NCI-H2107 treated with DMSO at 0.1 percent for 48 hours (cell line): ENCODE data around the gene YPEL2.
"Not testable (repeated sequence)": the region's sequence is repeated elsewhere in the genome, so short reads cannot be mapped to it uniquely, and the experiment has no call there.

ENCODE experiments used
- DNase-seq: peaks from one replicate; lab custom pipeline; 2025; ENCODE audit not compliant: unreplicated experiment; lab: John Stamatoyannopoulos, UW

YPEL2 gene

GRCh38 chr17:59402760-59403159, 71.3 kb downstream of the YPEL2 start:
- no peak for DNase-seq

DNA sequence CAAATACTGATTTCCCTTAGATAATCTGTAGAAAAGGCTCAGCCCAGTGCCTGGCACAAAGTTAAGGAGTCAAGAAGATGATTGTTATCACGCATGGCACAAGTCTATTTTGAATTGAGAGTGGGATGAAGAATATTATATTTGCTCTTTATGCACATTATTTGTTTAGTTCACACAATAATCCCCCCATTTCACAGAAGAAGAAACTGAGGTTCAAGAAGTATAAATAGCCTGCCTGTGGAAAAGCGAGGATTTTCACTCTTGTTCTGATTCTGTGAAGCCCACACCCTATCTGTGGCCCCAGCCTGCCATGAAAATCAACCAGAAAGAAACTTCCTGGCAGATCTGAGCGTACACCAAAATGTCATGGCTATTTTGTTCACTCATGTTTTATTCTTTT, 73.0 kb downstream of the YPEL2 start:
- no peak for DNase-seq

DNA sequence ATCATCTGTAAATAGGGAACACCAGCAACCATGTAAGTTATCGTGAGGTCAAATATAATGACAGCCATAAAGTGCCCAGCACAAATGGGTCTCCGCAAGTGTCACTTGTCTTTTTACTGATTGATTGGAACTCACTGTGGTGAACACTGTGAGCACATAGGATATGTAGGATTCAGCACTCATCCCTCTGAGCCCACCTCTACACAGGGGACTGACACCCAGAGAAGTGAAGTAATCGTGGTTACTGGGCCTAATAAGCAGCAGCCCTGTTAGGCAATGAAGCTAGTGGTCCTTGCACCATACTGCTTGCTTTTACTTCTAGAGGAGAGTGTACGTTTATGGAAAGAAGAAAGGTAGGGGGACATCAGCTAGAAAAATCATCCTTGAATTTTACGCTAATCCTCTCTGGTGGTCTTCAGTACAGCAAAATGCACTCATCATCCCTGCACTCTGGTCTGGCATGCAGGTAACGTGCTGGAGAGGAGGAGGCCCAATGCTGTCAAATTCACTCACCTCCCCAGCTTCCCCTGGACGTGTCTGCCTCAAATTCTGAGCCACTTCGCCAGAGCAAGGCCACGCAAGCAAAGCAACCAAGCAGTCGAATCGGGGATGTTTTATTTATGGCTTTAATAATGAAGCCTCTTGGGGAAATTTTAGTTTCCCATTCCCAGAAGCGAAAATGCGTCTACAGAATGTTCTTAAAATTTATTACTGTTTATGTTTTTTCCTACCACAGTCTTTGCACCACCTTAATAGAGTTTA, 74.7 kb downstream of the YPEL2 start:
- no peak for DNase-seq

- DNase-seq: peak; percentile 85
Observed at GRCh38 chr17:59406808-59407381, 75.4 kb downstream of the YPEL2 start.

- no peak for DNase-seq
Observed at GRCh38 chr17:59409336-59410048, 78.0 kb downstream of the YPEL2 start.

- no peak for DNase-seq
Observed at GRCh38 chr17:59410049-59410437, 78.6 kb downstream of the YPEL2 start.

DNA sequence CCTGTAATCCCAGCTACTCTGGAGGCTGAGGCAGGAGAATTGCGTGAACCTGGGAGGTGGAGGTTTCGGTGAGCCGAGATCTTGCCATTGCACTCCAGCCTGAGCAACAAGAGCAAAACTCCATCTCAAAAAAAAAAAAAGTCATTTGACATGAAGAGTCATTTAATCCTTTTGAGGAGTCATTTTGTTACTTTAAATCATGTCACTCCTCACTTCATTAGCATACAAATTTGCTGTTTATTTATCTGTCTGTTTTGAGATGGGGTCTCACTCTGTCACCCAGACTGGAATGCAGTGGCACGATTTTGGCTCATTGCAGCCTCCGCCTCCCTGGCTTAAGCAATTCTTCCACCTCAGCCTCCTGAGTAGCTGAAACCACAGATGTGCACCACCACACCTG, 81.0 kb downstream of the YPEL2 start:
- not testable (repeated sequence) for DNase-seq

DNA sequence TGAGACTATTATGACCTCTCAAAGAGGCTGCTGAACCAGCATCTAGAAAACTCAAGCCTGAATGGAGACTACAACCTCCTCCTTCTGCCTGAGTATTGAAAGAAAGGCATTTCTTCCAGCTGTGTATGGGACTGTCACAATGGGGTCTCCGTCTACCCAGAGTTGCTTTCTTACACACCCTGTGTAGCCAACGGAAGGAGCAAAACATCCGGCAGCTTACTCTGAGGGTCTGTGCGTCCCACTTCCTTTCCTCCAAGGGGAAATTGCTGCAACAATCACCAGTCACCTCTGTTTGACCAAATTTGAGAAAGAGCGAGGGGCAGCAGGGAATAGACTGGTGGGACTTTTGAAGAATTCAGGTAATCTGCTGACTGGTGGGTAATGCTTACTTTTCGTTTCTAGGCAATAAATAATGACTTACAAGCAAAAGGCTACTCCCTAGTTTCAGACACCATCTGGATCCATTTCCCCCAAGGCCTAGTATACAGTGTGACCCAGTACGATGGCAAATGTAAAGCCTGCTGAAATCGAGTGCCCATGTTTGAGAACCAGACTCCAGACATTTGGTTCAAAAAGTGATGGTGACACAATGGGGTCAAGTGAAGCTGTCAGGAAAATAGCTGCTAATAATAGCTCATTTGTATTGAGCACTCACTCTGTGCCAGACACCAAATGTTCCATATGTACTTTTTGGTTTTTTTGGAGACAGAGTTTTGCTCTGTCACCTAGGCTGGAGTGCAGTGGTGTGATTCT, 81.7 kb downstream of the YPEL2 start:
- DNase-seq: no peak

DNA sequence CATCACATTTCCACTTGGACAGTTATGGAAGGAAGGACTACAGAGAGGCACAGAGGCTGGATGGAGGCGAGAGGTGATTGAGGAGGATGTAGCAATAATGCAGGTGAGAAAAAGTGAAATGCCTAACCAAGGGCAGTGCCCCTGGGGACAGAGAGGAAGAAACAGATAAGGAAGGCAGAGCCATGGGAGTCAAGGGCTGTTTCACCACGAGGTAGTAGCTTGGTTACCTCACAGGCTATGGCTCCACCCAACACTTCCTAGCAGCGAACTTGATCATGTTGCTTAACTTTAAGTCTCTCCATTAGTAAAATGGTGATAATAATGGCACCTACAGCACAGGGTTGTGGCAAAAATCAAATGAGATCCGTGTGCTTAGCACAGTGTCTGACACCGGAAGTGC, 83.9 kb downstream of the YPEL2 start:
- DNase-seq: no peak

DNA sequence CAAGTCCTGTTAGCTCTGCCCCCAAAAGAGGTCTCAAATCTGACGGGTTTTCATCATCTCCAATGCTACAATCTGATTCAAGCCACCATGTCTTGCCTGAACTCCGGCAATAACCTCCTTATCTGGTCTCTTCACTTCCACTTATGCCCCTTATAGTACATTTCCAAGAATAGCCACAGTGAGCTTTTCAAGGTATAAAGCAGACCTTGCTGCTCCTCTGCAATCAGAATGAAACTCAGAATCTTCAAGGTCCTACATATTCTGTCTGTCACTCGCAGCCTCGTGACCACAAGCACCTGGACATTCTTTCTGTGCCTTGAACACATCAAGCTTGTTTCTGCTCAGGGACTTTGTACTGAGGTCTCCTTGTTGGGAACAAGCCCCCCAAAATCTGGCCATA, 84.7 kb downstream of the YPEL2 start:
- no peak for DNase-seq

DNA sequence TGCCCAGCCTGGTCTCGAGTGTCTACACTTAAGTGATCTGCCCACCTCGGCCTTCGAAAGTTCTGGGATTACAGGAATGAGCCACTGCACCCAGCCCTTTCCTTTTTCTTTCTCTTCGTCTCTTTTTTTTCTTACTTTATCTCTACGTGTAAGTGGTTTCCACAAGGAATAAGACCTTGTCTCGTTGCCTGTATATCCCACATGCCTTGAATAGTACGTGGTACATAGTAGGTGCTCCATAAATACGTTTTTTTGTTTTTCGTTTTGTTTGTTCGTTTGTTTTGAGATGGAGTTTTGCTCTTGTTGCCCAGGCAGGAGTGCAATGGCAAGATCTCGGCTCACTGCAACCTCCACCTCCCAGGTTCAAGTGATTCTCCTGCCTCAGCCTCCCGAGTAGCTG, 86.0 kb downstream of the YPEL2 start:
- DNase-seq: no peak

GRCh38 chr17:59418732-59419166, 87.3 kb downstream of the YPEL2 start:
- DNase-seq: no peak

DNA sequence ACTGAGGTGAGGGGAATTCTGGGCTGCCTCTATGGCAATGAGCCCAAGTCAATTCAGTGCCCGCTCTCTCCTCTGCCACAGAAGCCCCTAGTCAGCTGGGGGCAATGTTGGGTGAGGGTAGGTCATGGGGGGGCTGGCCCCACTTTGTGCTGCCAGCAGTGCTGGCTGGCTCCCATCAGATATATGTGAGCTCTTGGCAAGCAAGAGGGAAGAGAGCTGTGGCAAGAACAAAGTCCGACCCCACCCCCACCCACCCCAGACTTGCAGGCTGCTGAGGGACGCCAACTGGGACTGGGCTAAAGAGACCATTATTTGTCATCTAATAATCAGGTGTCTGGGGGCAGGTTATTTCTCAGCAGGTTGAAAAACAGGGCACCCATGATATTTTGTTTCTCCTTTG, 89.4 kb downstream of the YPEL2 start:
- DNase-seq: no peak

GRCh38 chr17:59421722-59422121, 90.3 kb downstream of the YPEL2 start:
- DNase-seq: no peak

DNA sequence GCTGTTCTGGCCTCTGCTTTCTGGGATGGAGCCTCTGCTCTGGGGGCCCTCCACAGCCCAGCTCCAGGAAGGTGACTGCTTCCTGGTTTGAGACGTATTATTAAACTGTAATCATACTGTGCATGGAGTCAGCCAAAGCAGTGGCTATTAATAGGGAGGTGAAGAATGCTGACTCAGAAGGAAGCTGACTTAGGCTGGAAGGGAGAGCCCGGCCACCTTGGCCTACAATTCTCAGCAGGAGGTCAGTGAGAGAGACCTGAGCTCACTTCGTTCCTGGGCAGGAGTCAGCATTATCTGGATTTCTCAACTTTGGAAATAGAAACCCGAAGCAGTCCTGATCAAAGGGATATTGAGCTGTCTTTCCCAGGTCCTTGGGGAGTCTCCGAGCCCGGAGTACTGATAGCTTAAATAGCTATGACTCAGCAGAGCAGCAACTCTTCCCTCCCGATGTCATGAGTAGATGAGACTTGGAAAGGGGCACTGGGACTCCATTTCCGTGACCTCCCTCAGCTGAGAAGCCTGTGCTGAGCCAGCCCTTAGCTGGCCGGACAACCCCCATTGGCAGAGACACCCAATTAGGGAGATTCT, 91.8 kb downstream of the YPEL2 start:
- DNase-seq: no peak

DNA sequence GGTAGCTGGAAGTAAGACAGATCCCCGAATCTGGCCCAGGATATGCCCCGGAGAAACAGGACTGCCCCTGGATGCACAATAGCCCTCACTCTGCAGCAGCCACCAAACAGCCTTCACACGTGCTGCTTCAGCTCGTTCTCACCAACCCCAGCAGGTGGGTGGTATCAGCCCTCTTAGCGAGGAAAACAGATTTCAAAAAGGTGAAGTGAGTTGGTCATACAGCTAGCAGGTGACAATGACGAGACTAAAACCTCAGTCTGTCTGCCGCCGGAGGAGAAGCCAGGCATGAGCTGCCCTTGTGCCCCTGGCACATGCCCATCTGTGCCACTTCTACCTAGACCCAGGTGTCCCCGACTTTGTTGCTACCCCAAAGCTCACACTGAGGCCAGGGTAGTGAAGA, 92.4 kb downstream of the YPEL2 start:
- no peak for DNase-seq

GRCh38 chr17:59424331-59424730, 92.9 kb downstream of the YPEL2 start:
- no peak for DNase-seq

- DNase-seq: no peak
Observed at GRCh38 chr17:59425085-59425931, 93.9 kb downstream of the YPEL2 start.

DNA sequence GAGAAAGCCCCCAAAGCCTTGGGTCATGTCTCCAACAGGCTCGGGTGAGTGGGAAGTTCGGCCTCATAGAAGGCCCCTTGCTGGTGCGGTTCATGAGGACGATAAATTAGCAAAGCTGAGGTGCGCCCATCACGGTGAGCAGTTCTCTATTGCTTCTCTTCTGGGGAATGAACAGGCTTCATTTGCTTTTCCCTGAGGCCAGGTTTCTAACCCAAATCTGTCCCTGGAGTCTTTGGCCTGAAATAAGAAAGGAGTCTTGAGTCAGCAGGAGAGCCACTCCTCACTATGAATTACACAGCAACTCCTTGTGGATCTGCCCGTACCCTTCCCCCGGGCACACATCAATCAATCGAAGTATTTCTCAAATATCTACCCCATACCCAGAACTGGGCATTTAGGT, 94.6 kb downstream of the YPEL2 start:
- no peak for DNase-seq

GRCh38 chr17:59427425-59427921, 96.0 kb downstream of the YPEL2 start:
- no peak for DNase-seq
